OCI-LY7 (cell line): ENCODE measurements around the gene NAA15.

Experiments used
- EZH2phosphoT487 ChIP-seq: fragments of 200-600 bp; sonication (generic); IDR thresholded peaks from 2 replicates; pipeline ENCODE4 v1.6.1; 2018; ENCODE audit warnings: low read depth, borderline replicate concordance, mild to moderate bottlenecking, mixed run types, antibody characterized with exemption, low read length, moderate library complexity, mixed read lengths
- TF ChIP-seq, protein P1 (sequence below): fragments of 200-600 bp; sonication (generic); conservative IDR thresholded peaks from 2 replicates; pipeline ENCODE4 v1.5.1; 2014; ENCODE audit warnings: mild to moderate bottlenecking, antibody characterized with exemption, low read length, moderate library complexity, mixed read lengths

GRCh38 chr4:139402436-139402835, 101.1 kb downstream of the NAA15 start:
- no peak for TF ChIP-seq EZH2phosphoT487
- TF ChIP-seq, protein P1, sequence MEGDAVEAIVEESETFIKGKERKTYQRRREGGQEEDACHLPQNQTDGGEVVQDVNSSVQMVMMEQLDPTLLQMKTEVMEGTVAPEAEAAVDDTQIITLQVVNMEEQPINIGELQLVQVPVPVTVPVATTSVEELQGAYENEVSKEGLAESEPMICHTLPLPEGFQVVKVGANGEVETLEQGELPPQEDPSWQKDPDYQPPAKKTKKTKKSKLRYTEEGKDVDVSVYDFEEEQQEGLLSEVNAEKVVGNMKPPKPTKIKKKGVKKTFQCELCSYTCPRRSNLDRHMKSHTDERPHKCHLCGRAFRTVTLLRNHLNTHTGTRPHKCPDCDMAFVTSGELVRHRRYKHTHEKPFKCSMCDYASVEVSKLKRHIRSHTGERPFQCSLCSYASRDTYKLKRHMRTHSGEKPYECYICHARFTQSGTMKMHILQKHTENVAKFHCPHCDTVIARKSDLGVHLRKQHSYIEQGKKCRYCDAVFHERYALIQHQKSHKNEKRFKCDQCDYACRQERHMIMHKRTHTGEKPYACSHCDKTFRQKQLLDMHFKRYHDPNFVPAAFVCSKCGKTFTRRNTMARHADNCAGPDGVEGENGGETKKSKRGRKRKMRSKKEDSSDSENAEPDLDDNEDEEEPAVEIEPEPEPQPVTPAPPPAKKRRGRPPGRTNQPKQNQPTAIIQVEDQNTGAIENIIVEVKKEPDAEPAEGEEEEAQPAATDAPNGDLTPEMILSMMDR = no peak
